Large intestine (tissue), 3 donors: ENCODE data around the gene TBC1D22A. TPM values are rescaled to one million over a fixed set of nuclear protein-coding genes. Genes with fewer than 3 reads are reported as not detected.

Experiments
- DNase-seq, 2 donors: peaks; one replicate each; pipeline versions ENCODE4 v3.0.0 to v3.0.0-alpha.2; 2013
- H3K27ac ChIP-seq: one replicate; pipeline ENCODE4 v1.5.1; 2013; ENCODE audit warnings: low read length
- H3K27me3 ChIP-seq: 2 replicates; pipeline ENCODE4 v1.6.1; 2013; ENCODE audit warnings: low read length; ENCODE audit not compliant: control insufficient read depth, insufficient read depth
- H3K36me3 ChIP-seq: 2 replicates; pipeline ENCODE4 v1.6.1; 2013; ENCODE audit warnings: low read length; ENCODE audit not compliant: control insufficient read depth, insufficient read depth
- H3K4me1 ChIP-seq: one replicate; pipeline ENCODE4 v1.6.1; 2013; ENCODE audit warnings: low read length; ENCODE audit not compliant: control insufficient read depth, insufficient read depth
- H3K4me3 ChIP-seq: one replicate; pipeline ENCODE4 v1.5.1; 2013; ENCODE audit warnings: low read length
- H3K9me3 ChIP-seq: one replicate; pipeline ENCODE4 v1.6.1; 2013; ENCODE audit warnings: mild to moderate bottlenecking, low read depth, low read length, moderate library complexity; ENCODE audit not compliant: control insufficient read depth
- WGBS: methylation state at CpG from one replicate; pipeline ENCODE4 v1.1.5; 2013; ENCODE audit warnings: low lambda C conversion rate; ENCODE audit not compliant: insufficient coverage; 5-methylcytosine and 5-hydroxymethylcytosine counted together
- polyA plus RNA-seq: library from polyadenylated mRNA; unstranded; fragments of 120-200 nt; gene quantifications from one replicate; pipeline ENCODE4 v1.2.1, GENCODE V29; 2013

The TBC1D22A gene
- polyA plus RNA-seq, 1 donor: 21.5 TPM

DNA sequence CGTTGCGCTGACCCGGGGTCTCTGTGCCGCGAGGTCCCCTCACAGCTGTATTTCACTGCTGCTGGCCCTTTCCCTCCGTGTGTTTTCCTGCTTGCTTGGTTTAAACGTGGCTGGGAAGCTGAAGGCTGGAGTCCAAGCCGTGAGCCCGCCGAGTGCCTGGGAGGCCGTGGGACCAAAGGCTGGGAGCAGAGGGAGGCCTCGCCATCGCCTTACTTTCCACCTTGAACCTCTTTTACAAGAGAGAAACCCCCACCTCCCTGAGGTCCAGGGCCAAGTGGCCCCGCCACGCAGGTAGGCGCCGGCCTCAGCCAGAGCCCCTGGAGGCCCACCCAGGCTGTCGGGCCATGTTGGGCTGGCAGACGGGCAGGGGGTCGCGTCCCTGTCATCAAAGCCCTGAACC is 411.6 kb downstream of the TBC1D22A start:
- Histone ChIP-seq H3K36me3 (peaks cover 16% of the 10 kb centered on the region), H3K4me3 (no peak overlapping the region), H3K4me1 (no peaks in the 10 kb centered on the region), H3K27me3 (no peaks in the 10 kb centered on the region), H3K9me3 (peaks cover 23% of the 10 kb centered on the region), H3K27ac (no peak overlapping the region)
- no CpG with 5 or more reads among the region's 21 CpGs for WGBS
- no peak for DNase-seq

DNA sequence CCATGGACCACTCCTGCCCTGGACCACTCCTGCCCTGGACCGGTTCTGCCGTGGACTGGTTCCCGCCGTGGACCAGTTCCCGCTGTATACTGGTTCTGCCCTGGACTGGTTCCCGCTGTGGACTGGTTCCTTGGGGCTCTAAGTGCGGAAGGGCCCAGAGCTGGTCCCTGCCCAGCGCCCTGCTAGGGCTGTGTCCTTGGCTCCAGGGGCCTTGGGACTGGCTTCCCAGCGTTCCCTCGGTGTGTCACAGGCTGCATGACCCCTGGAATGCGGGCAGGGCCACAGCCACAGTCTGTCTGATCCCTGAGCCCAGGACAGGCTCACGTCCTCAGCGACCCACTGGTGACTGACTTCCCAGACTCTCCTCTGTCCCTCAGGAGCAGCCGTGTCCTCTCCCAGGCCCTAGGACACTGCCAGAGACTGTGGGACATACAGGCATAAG is 412.2 kb downstream of the TBC1D22A start:
- Histone ChIP-seq H3K9me3 (peaks cover 23% of the 10 kb centered on the region), H3K36me3 (peaks cover 16% of the 10 kb centered on the region), H3K4me3 (no peak overlapping the region), H3K4me1 (no peaks in the 10 kb centered on the region), H3K27ac (no peak overlapping the region), H3K27me3 (no peaks in the 10 kb centered on the region)
- no peak for DNase-seq
- no CpG with 5 or more reads among the region's 14 CpGs for WGBS

DNA sequence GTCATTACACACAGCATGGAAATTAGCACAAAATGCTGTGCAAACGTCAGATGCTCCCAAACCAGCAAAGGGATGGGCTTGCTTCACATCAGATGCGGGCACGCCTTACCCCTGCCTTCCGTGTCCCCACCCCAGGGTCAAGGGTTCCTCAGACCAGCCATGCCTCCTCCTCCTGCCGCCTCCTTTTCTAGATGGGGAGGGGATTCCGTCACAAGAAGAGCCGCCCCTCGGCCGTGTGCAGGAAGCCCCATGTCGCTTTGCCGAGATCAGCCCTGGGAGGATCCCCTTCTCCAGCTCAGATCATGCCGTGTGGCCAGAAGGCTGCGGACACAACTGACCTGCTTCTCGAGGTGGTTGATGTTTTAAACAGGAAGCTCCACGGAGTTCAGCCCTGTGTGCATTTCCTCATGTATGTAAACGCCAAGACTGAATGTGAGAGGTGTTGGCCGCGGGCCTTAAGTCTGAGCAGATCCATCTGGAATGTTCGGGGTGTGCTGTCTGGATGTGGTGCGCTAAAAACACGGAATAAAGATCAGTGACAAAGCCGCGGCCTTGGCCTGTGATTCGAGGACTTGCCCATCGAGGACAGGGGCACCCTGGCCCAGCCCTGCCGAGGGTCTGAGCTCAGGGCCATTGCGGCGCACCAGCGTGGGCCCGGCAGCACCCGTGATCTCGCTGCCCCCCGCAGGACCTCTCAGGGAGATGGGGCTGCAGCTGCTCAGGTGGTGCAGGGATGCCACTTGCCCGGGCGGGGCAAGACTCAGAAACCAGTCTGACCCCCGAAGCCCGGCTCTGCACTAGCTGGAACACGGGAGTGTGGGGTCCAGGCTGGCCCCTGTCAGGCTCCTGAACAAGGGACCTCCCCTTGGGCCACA is 412.9 kb downstream of the TBC1D22A start:
- Histone ChIP-seq H3K4me3 (no peak overlapping the region), H3K4me1 (no peaks in the 10 kb centered on the region), H3K27me3 (no peaks in the 10 kb centered on the region), H3K36me3 (peaks cover 16% of the 10 kb centered on the region), H3K9me3 (peaks cover 23% of the 10 kb centered on the region), H3K27ac (no peak overlapping the region)
- DNase-seq: peak; percentile 33 to 44
- no CpG with 5 or more reads among the region's 38 CpGs for WGBS

DNA sequence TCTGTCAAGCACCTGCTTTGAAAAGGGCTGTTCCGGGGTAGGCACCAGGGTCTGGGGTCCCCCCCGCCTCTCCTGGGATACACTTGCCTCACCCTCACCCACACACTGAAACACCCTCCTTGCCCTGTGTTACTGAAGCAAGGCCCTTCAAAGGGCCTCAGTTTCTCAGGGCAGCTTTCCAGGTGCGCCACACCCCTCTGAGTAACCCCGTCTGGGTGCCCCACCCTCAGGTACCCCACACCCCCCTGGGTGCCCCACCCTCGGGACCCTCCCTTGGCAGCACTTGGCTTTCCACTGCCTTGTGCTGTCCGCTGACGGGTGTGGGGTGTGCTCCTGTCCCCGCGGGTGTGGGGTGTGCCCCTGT is 413.6 kb downstream of the TBC1D22A start:
- Histone ChIP-seq H3K27ac (no peak overlapping the region), H3K4me1 (no peaks in the 10 kb centered on the region), H3K27me3 (no peaks in the 10 kb centered on the region), H3K36me3 (peaks cover 16% of the 10 kb centered on the region), H3K4me3 (no peak overlapping the region), H3K9me3 (peaks cover 23% of the 10 kb centered on the region)
- DNase-seq: no peak
- WGBS: no CpG with 5 or more reads among the region's 9 CpGs

DNA sequence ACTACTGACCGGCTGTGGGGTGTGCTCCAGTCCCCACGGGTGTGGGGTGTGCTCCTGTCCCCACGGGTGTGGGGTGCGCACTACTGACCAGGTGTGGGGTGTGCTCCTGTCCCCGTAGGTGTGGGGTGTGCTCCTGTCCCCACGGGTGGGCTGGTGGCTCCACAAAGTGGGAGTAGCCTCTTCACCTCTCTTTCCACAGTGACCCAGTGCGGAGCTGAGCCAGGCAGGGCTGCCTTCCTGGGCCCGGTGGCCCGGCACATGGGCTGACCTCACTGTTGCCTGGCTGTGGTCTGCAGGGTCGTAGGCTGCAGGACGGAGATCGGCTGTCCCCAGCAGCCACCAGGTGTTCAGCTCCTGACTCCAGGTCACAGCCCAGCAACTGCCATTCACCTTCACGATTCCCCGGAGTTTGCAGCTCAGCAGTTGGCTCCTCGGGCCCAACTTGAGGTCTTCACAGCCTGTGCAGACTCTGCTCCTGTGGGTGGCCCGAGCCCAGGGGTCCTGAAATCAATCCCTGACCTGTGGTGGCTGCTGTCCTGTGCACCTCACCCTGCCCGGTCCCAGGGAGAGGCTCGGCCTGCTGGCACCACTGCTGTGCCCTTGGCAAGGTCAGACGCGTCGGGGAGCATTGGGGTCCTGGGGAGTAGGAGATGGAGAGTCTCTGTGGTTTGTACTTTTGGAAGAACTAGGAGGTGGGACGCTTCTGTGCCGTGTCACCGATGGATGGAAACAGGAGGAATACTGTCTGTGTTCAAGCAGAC is 414.3 kb downstream of the TBC1D22A start:
- H3K27me3 ChIP-seq: no peaks in the 10 kb centered on the region
- DNase-seq: no peak

DNA sequence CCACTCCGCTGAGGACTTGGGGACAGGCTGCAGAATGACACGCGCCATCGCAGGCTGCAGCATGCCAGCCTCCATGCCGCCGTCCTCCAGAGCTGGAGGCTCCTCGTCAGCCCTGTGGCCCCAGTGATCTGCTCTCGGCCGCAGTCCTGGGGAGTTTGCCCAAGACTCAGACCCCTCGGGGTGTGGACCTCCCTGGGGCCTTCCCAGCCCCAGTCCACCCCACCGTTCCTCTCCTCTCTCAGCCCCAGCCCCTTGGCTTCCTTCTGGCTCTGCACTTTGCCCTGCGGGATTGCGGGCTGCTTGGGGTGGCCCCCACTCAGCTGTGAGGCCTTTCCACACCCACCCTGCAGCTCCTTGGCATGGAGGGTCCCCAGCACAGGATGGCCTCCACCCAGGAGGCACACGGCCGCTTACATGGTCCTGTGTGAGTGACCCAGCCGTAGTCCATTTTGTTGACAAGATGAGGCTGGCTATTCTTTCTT is 414.9 kb downstream of the TBC1D22A start:
- H3K4me1 ChIP-seq: no peaks in the 10 kb centered on the region
- no peak for DNase-seq
- H3K36me3 ChIP-seq: peaks cover 14% of the 10 kb centered on the region
- H3K27me3 ChIP-seq: no peaks in the 10 kb centered on the region
- WGBS: no CpG with 5 or more reads among the region's 16 CpGs
- H3K27ac ChIP-seq: no peak overlapping the region
- peaks cover 23% of the 10 kb centered on the region for H3K9me3 ChIP-seq
- no peak overlapping the region for H3K4me3 ChIP-seq

More for the DNA sequence above, 414.3 kb downstream of the TBC1D22A start:
- Histone ChIP-seq H3K4me1 (no peaks in the 10 kb centered on the region), H3K36me3 (peaks cover 14% of the 10 kb centered on the region), H3K27ac (no peak overlapping the region), H3K9me3 (peaks cover 23% of the 10 kb centered on the region), H3K4me3 (no peak overlapping the region)
- no CpG with 5 or more reads among the region's 24 CpGs for WGBS

DNA sequence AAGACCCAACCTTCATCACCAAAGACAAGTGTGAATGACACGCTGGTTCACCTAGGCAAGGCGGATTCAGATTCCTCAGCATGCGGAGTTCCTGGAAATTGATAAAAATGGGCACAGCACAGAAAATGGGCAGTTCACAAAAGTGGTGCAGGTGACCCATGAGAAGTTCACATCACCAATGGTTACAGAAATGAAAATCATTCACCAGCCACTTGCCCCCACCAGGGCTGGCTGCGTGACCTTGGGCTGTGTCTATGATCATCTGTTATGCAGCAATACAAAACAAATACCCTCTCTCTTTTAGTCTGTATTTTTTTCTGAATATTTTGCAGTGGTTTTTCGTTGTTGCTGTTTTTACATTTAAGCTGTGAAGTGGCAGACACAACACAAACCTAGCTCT is 415.9 kb downstream of the TBC1D22A start:
- Histone ChIP-seq H3K9me3 (peaks cover 23% of the 10 kb centered on the region), H3K27me3 (no peaks in the 10 kb centered on the region), H3K36me3 (peaks cover 13% of the 10 kb centered on the region), H3K4me1 (no peaks in the 10 kb centered on the region), H3K4me3 (no peak overlapping the region), H3K27ac (no peak overlapping the region)
- no peak for DNase-seq
- no CpG with 5 or more reads among the region's 5 CpGs for WGBS

DNA sequence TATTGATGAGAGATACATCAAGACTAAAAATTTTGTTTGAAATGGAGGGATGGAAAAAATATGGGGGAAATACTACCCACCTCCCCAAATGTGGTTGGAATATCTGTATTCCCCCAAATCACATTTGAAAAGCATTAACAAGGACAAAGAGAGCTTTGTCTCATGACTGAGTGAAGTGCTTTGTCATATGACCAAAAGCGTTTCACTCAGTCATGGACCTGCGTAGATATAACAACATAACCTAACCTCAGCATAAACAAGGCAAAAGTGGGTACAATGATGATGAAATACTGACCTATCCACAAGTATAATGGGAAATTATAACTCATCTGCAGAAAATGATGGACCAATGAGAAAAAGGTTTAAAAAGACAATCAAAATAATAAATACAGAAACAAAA is 418.3 kb downstream of the TBC1D22A start:
- no peak for DNase-seq
- Histone ChIP-seq H3K9me3 (peaks cover 6% of the 10 kb centered on the region), H3K27me3 (no peaks in the 10 kb centered on the region), H3K4me1 (no peaks in the 10 kb centered on the region), H3K36me3 (no peaks in the 10 kb centered on the region), H3K4me3 (no peak overlapping the region), H3K27ac (no peak overlapping the region)
- no CpG with 5 or more reads among the region's 2 CpGs for WGBS

DNA sequence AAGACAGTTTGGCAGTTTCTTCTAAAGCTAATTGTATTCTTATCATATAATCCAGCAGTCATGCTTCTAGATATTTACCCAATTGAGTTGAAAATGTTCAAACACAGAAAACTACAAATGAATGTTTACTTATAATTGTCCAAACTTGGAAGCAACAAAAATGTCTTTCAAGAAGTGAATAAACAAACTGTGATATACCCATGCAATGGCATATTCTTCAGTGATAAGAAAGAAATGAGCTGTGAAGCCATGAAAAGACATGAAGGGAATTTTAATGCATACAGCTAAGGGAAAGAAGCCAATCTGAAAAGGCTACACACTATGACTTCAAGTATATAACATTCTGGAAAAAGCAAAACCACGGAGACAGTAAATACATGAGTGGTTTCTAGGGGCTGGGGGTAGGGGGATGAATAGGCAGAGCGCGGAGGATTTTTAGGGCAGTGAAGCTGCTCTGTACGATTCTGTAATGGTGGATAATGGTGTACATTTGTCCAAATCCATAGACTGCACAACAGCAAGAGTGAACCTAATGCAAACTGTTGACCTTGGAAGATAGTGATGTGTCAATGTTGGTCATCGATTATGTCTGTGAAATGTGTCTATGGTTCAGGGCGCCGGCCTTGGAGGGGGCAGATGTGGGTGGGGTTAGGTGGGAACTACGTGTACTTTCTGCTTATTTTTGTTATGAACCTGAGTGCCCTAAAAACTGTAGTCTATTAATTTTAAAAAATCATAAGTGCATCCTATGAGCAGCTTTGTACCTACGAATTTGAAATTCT is 424.9 kb downstream of the TBC1D22A start:
- no peak for DNase-seq
- Histone ChIP-seq H3K27me3 (no peaks in the 10 kb centered on the region), H3K27ac (no peak overlapping the region), H3K36me3 (no peaks in the 10 kb centered on the region), H3K9me3 (no peaks in the 10 kb centered on the region), H3K4me3 (no peak overlapping the region), H3K4me1 (no peaks in the 10 kb centered on the region)
- 70% methylated on average over 2 of the region's 9 CpGs for WGBS
